SH-SY5Y (cell line): Measurements from ENCODE around the gene RASA1.

Experiments used
- GATA2 ChIP-seq: IDR thresholded peaks from 2 replicates; pipeline ENCODE4 v1.6.1; 2011; ENCODE audit warnings: mild to moderate bottlenecking, low read depth, low read length
- GATA3 ChIP-seq: IDR thresholded peaks from 2 replicates; pipeline ENCODE4 v1.6.1; 2011; ENCODE audit warnings: low read depth, mild to moderate bottlenecking, low read length, moderate library complexity

The RASA1 gene

GRCh38 chr5:87321605-87322004 is 53.9 kb downstream of the RASA1 start:
- no peak for TF ChIP-seq GATA3
- TF ChIP-seq GATA2, result no peak

- TF ChIP-seq GATA2 (no peak), GATA3 (no peak)
Measured at GRCh38 chr5:87322381-87322780, 54.7 kb downstream of the RASA1 start.

DNA sequence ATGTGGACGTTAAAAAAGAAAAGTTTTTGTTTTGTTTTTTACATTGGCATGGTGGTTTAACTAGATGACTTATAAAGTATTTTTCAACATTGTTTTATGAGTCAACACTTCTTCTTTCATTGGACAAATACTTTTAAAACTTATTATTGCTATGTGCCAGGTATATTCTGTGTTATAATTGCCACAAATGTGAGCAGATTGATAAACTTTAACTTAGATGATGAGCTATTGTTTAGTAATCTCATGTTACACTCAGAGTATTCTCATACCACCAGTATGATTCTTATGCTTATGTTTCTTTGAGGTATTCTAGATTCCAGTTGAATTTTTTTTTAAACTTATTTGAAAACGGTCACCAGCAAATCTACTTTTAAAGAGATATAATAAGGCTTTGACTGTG is 60.3 kb downstream of the RASA1 start:
- TF ChIP-seq GATA3, result no peak
- TF ChIP-seq GATA2, result no peak

DNA sequence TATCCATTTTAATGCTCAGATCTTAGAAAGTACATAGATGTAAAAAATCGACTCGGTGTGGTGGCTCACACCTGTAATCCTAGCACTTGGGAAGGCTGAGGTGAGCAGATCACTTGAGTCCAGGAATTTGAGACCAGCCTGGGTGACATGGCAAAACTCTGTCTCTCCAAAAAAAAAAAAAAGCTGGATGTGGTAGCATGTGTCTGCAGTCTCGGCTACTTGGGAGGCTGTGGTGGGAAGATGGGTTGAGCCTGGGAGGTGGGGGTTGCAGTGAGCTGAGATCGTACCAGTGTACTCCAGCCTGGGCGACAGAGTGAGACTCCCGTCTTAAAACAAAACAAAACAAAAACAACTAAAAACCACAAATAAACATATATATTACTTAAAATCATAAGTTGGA is 61.4 kb downstream of the RASA1 start:
- TF ChIP-seq GATA2 (no peak), GATA3 (no peak)

DNA sequence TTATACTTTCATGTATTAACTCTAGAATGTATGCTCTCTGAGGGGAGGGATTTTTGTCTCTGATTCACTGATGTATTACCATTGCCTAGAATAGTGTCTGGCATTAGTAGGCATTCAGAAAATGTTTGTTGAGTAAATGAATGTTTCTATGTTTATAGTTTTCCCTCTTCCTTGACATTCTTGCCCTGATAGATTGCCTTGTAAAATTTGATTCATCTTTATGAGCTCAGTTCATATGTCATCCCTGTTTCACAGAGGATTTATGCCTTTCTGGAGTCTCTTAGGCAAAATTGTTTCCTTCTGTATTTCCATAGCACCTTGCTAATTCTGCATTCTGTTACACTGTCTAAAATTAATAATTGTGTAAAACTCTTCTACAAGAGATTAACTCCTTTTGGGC is 72.3 kb downstream of the RASA1 start:
- no peak for TF ChIP-seq GATA2
- no peak for TF ChIP-seq GATA3

DNA sequence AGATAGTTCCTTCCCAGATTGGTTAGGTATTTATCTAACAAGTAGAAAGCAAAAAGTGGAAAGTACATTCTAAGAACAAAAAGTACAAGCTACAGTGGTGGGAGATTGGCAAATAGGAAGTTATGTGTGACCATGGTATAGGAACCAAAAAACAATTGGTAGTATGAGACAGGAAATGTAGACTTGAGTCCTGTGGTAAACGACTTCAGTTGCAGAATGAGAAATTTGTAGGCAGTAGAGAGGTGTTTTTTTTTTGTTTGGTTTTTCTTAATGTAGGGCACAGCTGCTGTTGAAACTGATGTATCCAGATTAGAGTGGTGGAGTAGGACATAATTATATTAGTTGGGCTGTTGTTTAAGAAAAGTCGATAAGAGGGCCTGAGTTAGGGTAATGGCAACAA is 73.0 kb downstream of the RASA1 start:
- TF ChIP-seq GATA3 (no peak), GATA2 (no peak)

- TF ChIP-seq GATA3, result no peak
- no peak for TF ChIP-seq GATA2
Measured at GRCh38 chr5:87347272-87347671, 79.6 kb downstream of the RASA1 start.

- TF ChIP-seq GATA2 (no peak), GATA3 (no peak)
Measured at GRCh38 chr5:87347841-87348240, 80.2 kb downstream of the RASA1 start.

DNA sequence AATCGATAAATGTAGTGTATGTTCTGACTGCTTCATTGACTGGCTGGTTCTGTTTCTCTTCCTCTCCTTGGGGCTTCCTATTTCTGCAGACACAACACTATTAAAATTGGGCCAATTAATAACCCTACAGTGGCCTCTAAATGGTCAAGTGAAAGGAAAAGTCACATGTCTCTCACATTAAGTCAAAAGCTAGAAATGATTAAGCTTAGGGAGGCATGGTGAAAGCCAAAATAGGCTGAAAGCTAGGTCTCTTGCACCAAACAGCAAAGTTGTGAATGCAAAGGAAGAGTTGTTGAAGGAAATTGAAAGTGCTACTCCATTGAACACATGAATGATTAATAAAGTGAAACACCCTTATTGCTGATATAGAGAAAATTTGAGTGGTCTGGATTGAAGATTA is 86.8 kb downstream of the RASA1 start:
- TF ChIP-seq GATA3 (no peak), GATA2 (no peak)

- TF ChIP-seq GATA2, result no peak
- no peak for TF ChIP-seq GATA3
Measured at GRCh38 chr5:87359106-87359505, 91.4 kb downstream of the RASA1 start.

GRCh38 chr5:87360132-87360531 is 92.4 kb downstream of the RASA1 start:
- TF ChIP-seq GATA2, result no peak
- TF ChIP-seq GATA3, result no peak

DNA sequence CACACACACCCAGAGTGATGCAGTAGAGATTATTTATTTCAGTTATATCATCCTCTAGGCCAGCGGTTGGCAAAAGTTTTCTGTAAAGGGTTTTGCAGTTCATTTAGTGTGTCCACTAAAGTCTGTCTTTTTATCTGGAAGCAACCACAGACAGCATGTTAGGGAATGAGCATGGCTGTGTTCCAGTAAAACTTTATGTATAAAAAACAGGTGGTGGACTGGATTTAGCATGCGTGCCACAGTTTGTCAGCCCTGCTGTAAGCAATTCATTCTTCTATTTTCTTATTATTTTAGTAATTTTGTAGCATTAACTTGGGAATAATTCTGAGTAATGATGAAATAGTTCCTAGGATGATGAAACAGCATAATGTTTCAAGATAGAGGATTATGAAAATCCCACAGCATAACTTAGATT is 93.4 kb downstream of the RASA1 start:
- TF ChIP-seq GATA3 (no peak), GATA2 (no peak)

DNA sequence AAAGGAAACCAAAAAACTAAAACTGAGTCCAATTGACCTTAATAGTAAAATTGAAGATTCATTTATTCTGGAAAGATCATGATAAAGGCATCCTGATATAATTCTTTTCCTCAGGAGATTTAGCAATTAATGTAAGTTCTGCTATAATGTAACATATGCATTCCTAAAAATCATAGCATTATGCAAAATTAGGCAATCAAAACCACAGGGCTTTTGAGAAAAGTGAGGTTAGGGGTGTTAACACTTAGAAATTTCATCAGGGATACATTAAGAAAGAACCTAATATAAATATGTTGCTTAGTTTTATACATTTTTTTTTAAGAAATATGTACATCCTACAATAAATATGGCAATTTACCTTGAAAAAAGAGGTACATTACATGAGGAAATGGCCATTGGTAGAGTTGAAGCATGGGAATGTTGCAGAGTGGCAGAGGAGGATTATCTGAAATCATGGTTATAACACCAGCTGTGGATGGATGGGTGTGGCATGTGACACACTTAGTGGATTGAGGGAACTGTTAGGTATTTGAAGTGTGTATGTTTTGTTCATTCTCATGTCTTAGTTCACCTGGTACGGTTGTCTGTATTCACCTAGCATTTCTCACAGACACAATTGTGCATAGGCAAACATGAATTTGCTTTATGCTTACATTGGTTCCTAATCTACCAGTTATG is 94.0 kb downstream of the RASA1 start:
- TF ChIP-seq GATA2 (no peak), GATA3 (no peak)

DNA sequence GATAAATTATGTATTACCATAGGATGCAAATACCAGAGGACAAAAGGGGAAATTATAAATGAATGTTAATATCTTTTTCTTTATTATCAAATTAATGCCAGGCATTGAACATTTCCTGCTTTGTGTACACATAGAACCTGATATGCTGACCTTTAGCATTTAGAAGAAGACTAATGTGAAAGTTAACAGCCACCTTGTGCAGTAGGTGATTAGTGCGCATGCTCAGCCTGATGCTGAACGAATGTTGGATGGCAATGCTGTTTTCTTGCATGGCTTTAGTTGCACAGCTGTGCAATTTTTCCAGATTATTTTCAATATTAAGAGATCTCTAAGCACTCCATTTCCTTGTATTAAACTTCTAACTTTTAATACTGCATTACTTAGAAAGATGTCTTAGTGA is 99.6 kb downstream of the RASA1 start:
- no peak for TF ChIP-seq GATA3
- no peak for TF ChIP-seq GATA2

DNA sequence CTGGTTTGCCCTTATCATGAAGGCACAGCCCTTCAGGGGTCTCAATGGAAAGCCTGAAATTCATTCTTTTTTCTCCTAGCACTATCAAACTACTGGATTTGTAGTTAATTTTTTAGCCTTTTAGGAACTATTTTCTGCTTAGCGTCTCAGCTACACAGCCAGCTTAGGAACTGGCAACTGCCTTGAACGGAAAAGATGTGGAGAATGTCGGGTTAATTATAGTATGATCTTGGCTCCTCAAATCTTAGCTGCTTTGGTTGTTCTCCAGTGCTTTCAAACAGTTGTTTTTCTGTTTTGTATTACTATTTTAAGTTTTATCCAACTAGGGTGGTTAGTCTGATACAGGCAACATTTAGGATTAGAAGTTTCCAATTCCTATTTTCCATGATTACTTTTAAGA is 100.9 kb downstream of the RASA1 start:
- TF ChIP-seq GATA3, result no peak

DNA sequence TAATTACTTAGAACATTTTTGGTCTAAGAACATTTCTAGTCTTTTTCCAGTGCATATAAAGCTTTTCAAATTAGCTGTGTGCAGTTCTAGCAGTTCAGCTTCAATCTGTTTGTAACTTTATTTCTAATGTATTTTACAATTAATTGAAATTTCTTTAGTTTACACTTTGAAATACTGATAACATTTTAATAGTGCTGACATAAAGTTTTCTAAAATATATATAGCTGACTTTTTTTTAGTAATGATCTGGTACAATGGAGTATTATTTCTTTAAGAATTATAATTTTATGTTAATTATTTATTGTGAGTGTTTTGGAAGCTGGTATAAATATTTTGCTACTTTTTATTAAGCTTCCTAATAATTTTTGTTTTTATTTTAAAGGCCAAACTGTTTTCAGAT is 101.7 kb downstream of the RASA1 start:
- TF ChIP-seq GATA2, result no peak
- no peak for TF ChIP-seq GATA3
